HG03439 (cell line): ENCODE results near the gene RNGTT.
"Not testable (repeated sequence)": the region's sequence is repeated elsewhere in the genome, so short reads cannot be mapped to it uniquely, and the experiment has no call there.

Source experiments
- ATAC-seq: cut with Tn5 transposase; IDR thresholded peaks from one replicate; pipeline ENCODE4 v1.9.1; 2021; ENCODE audit warnings: mild to moderate bottlenecking, moderate library complexity; ENCODE audit not compliant: unreplicated experiment

Gene RNGTT

DNA sequence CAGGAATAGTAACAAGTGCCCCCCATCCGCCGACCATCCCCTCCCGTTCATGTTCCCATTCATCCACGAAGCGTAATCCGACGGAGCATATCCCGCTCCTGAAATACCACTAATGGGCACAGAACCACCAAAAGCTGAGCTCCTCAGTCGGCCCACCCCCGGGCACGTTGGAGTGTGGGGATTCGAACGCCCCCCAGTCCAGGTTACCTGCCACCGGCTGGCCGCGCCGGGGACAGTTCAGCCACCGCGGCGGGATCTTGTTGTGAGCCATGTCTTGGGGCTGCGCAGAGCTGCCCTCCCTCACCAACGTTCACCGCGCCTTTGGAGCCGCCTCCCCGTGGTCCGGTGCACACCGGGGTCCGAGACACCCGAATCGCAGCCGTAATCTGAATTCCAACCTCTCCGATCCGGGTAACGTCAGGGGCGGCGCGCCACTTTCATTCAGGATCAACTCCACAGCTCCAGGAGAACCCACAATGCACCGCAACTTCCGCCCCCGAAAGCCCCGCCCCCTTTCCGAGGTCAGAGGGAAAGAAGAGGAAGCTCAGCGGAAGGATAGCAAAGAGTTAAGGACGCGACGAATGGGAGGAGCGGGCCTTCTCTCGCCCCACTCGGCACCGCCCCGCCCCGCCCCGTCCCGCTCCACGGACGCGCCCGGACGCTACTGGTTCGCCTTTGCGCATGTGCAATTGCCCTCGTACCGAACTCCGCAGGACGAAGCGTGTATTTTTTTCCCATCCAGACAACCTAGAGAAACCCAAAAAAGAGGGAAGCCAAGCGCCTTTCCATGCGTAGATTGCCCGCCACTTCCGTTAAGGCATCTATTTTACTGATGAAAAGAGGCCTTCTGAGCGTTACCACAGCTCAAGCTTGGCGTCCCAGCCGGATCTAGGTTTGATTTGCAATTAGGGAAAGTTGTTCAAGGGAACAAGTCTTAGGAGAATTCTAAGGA, at the start of gene RNGTT:
Gene RNGTT, minus strand, starts transcription at position 480 of the 952 bp plus-strand sequence. Its CDS starts 209 bp downstream, at position 271.
- ATAC-seq = peak; percentile 98

GRCh38 chr6:89011436-89011835, 48.0 kb upstream of the RNGTT start:
- no peak for ATAC-seq

- ATAC-seq = no peak
Measured at GRCh38 chr6:89010825-89011224, 47.4 kb upstream of the RNGTT start.

DNA sequence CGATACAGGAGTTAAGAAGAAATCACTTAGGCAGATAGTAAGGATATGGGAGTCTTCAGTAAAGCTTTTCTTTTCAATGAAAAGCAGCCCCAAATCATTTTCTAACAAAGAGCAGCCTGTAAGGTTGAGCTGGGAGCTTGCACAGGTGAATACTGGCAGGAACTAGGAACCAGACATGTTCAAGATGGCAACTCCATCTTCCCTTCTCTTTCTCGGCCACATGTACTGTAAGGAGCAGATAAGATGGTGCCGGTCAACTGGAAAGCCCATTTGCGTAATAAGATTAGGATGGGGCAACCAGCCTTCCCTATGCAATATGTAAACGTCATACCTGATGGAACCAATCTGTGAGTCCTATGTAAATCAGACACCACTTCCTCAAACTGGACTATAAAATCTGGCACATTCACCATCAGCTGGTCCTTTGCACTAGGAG, 46.2 kb upstream of the RNGTT start:
- ATAC-seq = no peak

DNA sequence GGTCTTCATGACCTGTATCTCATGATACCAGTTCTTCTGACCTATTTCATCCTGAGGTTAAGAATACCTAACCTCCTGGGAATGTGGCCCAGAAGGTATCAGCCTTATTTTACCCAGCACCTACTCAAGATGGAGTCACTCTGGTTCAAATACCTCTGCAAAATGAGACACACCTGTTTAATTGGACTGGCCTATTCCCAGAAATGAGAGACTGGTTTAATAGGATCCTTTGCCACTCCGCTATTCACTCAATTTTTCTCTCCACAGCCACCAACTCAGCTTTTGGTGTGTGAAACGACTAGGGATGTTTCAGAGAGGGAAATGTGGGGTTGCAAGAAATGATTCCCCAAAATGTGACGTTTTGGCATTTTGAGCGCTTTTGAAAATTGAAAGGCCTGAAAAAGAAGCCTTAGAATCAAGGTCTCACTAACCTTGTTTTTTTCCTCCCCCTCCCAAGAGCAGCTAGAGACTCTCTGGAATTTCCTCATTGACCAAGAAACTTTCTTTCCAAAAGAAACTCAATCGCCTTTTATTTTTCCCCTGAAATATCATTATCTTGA, 45.5 kb upstream of the RNGTT start:
- no peak for ATAC-seq

DNA sequence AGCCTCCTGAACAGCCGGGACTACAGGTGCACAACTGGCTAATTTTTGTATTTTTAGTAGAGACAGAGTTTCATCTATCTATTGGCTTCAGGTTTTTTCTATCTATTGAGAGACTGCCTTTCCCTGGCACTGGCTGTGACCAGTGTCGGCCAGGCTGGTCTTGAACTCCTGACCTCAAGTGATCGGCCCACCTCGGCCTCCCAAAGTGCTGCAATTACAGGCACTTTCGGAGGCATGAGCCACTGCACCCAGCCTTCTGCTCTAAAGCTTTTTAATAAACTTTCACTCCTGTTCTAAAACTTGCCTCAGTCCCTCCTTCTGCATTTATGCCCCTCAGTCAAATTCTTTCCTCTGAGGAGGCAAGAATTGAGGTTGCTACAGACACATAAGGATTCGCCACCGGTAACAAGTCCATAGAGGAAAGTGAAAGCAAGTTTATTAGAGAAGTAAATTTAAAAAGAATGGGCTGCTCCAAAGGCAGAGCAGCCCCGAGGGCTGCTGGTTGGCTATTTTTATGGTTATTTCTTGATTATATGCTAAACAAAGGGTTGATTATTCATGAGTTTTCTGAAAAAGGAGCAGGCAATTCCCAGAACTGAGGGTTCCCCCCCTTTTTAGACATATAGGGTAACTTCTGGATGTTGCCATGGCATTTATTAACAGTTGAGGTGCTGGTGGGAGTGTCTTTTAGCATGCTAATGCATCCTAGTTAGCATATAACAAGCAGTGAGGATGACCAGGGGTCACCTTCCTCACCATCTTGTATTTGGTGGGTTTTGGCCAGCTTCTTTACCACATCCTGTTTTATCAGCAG, 44.8 kb upstream of the RNGTT start:
- no peak for ATAC-seq

DNA sequence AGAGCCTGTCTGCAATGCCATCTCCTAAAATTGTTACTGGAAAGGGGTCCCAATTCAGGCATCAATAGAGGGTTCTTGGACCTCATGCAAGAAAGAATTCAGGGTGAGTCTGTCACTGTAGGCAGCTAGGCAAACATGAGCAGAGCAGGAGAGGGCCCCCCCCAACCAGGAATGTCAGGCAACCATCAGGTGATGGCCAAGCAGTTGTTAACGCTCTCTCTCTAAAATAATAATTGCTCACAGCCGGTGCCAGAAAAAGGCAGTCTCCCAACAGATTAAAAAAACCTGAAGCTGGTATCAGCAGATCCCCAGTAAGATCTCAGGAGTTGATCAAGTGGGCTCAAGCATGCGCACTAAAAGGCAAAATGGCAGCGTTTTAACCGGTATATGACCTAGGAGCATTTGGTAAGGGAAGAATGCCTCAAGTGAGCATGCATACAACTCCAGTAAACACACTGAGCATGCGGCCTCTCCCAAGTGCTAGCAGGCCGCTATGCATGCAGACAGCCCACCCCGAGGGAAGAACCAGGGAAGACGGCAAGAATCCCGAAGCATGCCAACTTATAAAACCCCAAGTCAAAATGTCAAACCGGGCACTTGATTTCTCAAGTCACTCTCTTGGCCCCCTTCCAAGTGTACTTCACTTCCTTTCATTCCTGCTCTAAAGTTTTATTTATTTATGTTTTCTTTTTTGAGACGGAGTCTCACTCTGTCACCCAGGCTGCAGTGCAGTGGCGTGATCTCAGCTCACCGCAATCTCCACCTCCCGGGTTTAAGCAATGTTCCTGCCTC, 44.0 kb upstream of the RNGTT start:
- ATAC-seq = no peak

- no peak for ATAC-seq
Measured at GRCh38 chr6:89002523-89002922, 39.1 kb upstream of the RNGTT start.

GRCh38 chr6:88997327-88997726, 33.9 kb upstream of the RNGTT start:
- ATAC-seq = no peak

DNA sequence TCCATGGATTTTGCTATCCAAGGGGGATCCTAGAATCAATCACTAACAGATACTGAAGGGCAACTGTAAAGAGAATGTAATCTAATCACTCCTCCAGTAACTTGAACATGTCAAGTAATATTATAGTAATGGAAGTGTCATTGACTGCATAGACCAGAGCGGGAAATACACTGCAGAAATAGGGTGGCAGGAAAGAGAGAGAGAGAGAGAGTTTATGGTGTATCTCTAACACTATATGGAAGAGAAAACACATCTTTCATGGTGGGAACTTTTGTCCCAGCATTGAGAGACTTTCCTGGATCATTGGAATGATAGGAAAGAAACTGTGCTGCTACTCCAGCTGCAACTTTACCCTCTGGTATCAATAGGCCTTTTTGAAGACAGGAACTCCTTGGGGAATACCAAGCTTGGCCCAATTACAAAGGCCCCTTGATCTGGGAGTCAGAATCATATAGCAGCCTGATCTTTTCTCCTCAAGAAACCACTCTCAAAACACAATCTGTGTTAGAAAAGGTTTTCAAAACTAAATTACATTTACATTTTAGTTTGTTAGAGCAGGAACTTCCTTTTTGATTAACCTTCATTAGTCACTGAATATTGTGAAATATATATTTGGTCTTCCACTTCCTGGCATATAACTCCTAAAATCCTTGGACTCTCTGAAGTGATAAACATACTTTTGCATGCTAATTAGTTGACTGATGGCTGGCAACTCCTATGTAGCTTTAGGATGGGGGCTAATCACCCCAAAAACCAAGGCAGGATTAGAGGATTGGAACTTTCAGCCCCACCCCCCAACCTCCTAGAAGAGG, 29.5 kb upstream of the RNGTT start:
- no peak for ATAC-seq

DNA sequence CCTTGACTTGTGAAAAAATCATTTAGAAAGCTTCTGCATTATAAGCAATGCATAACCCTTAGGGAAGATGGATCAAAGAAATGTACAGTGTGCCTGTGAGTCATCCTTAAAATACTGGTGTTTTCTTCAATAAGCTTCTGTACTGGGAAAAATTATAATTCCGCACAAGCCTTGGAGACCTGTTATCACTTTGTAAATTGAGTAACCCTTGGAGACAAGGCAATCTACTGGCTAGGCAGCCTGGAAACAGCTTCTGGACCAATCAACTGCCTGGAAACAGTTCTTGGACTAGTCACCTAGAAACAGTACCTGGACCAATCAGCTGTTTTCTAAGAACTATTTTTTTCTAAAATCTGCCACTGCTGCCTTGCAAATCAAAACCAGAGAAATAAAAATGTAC, 25.8 kb upstream of the RNGTT start:
- no peak for ATAC-seq

GRCh38 chr6:88987922-88988321, 24.5 kb upstream of the RNGTT start:
- ATAC-seq = no peak

- ATAC-seq = no peak
Measured at GRCh38 chr6:88985901-88986300, 22.5 kb upstream of the RNGTT start.

DNA sequence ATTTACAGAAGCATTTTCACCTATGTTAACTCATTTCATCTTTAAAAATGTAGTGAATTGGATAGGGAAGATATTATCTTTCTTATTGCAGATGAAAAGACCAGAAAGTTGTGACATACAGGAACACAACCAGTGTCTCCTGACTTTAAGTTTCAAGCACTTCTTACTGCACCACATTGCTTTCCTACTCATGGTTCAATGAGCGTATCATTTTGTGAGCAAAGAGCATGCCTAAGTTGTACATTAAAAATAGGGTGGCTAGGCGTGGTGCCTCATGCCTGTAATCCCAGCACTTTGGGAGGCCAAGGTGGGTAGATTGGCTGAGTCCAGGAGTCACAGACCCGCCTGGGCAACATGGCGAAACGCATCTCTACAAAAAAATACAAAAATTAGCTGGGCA, 21.2 kb upstream of the RNGTT start:
- ATAC-seq = no peak

- no peak for ATAC-seq
Measured at GRCh38 chr6:88984152-88984551, 20.7 kb upstream of the RNGTT start.

DNA sequence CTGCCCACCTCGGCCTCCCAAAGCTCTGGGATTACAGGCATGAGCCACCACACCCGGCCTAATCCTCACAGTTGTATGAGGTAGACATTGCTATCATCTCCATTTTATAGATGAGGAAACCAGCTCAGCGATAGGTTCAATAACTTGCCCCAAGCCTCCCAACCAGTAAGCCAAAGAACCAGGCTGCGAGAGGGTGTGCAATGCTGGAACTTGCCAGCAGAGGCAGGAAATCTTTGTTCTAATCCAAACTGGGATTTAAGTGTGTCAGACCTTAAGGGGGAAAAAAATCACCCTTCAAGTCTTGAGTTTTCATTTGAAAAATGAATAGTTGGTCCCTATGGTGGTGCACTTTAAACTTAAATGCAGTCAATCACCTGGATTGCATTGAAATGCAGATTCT, 20.1 kb upstream of the RNGTT start:
- ATAC-seq = no peak

- not testable (repeated sequence) for ATAC-seq
Measured at GRCh38 chr6:88983129-88983528, 19.7 kb upstream of the RNGTT start.

DNA sequence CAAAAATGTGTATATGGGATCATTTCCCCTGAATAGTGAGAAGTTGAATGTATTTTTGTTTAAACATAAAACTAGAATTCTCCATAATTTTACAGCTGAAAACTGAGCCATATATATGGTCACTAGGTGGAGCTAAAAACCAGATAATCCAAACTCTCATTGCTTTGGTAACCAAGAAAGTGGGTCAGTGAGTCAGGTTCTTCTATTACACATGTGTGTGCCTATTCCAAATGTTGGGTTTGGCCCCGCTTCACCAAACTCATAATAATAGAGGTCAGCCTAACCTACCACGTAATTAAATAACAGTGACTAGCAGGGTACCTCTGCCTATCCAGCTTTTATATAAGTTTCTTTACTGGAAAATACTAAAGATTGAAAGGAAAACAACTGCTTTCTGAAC, 19.3 kb upstream of the RNGTT start:
- ATAC-seq = no peak

DNA sequence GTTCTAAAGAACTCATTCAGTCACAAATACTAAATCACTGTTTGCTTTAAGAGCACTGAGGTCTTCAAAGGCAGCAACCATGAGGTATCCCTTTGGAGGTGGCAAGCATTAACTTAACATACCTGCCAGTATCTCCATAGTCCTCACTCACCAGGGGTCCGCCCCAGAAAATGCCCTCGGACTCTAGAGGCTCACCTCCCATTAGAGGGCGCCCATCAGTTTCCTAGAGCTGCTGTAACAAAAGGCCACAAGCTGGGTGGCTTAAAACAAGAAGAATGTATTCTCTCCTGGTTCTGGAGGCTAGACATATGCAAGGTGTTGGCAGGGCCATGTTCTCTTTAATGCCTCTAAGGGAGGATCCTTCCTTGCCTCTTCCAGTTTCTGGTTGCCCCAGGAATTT, 12.0 kb upstream of the RNGTT start:
- ATAC-seq = no peak
